Lower lobe of right lung (tissue), 2 donors: ENCODE measurements around the gene AMTN. TPM values are rescaled to one million over a fixed set of nuclear protein-coding genes. Genes with fewer than 3 reads are reported as not detected.
"Not testable (repeated sequence)": the region's sequence is repeated elsewhere in the genome, so short reads cannot be mapped to it uniquely, and the experiment has no call there.

Source experiments
- ATAC-seq, 2 donors: fragments of 200-7000 bp; cut with Tn5 transposase; one replicate each; pipeline ENCODE4 v1.9.1; 2020 to 2022; ENCODE audit warnings: mild to moderate bottlenecking in 2 of 2, moderate library complexity in 2 of 2
- DNase-seq: peaks from one replicate; pipeline ENCODE4 v3.0.0-alpha.2; 2020
- H3K27ac ChIP-seq: fragments of 200-600 bp; one replicate; pipeline ENCODE4 v1.8.0; 2022
- H3K27me3 ChIP-seq: fragments of 200-600 bp; one replicate; pipeline ENCODE4 v1.8.0; 2022; ENCODE audit warnings: low read depth
- H3K36me3 ChIP-seq: fragments of 200-600 bp; one replicate; pipeline ENCODE4 v1.8.0; 2022; ENCODE audit warnings: mild to moderate bottlenecking
- H3K4me1 ChIP-seq: fragments of 200-600 bp; one replicate; pipeline ENCODE4 v1.8.0; 2022
- H3K4me3 ChIP-seq: fragments of 200-600 bp; one replicate; pipeline ENCODE4 v1.8.0; 2022; ENCODE audit warnings: mild to moderate bottlenecking
- H3K9me3 ChIP-seq: fragments of 200-600 bp; one replicate; pipeline ENCODE4 v1.8.0; 2022
- intact Hi-C: fragments of 100-400 bp; cut with DNase I; formaldehyde crosslinking; loops from one replicate; pipeline ENCODE4 v1.11.0; 2022
- long read RNA-seq: library from polyadenylated mRNA; unstranded; transcript quantifications from one replicate; pipeline ENCODE4 v2.0.0, GENCODE V29; 2021
- total RNA-seq: library from RNA; stranded (reverse); fragmentation: NEBNext Ultra II Directional; extraction: Animal tissue kit (Norgen Biotek cat#: 25700); gene quantifications from one replicate; pipeline ENCODE4 v1.2.1, GENCODE V29; 2021
- TF ChIP-seq, protein P1 (sequence below): fragments of 200-600 bp; IDR thresholded peaks from one replicate; pipeline ENCODE4 v1.8.0; 2022; ENCODE audit warnings: antibody characterized with exemption, mild to moderate bottlenecking
- donor health status: DM: no; HTN: yes; CAD: no; lungs with severe emphysema.

The AMTN gene, protein sequence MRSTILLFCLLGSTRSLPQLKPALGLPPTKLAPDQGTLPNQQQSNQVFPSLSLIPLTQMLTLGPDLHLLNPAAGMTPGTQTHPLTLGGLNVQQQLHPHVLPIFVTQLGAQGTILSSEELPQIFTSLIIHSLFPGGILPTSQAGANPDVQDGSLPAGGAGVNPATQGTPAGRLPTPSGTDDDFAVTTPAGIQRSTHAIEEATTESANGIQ
- not detected for total RNA-seq
- long read RNA-seq: 0 reads

DNA sequence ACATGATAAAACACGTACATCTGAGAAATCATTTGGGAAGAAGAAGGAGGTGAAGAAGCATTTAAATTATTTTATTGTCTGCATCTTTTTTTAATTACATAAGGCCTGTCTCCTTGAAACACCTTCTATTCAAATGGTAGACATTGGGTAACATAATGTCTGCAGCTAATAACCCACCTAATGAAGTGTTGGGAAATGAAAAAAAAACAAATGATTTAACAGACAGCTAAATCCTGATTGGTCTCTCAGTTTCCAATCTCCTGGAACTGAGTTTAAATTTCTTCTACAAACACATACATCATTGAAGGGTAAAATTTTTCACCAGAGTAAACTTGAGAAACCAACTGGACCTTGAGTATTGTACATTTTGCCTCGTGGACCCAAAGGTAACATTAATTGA lies at the start of gene AMTN:
Gene AMTN, plus strand, starts transcription at position 301 of the 400 bp plus-strand sequence. CDS start 209 bp downstream, outside the sequence.
- Histone ChIP-seq H3K9me3 (no peaks in the 10 kb centered on the region), H3K27ac (no peak within 1 kb of the TSS), H3K4me1 (no peaks in the 10 kb centered on the region), H3K36me3 (no peaks in the 10 kb centered on the region), H3K4me3 (no peak within 1 kb of the TSS), H3K27me3 (no peaks in the 10 kb centered on the region)
- TF ChIP-seq, protein P1, sequence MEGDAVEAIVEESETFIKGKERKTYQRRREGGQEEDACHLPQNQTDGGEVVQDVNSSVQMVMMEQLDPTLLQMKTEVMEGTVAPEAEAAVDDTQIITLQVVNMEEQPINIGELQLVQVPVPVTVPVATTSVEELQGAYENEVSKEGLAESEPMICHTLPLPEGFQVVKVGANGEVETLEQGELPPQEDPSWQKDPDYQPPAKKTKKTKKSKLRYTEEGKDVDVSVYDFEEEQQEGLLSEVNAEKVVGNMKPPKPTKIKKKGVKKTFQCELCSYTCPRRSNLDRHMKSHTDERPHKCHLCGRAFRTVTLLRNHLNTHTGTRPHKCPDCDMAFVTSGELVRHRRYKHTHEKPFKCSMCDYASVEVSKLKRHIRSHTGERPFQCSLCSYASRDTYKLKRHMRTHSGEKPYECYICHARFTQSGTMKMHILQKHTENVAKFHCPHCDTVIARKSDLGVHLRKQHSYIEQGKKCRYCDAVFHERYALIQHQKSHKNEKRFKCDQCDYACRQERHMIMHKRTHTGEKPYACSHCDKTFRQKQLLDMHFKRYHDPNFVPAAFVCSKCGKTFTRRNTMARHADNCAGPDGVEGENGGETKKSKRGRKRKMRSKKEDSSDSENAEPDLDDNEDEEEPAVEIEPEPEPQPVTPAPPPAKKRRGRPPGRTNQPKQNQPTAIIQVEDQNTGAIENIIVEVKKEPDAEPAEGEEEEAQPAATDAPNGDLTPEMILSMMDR: no peak
- ATAC-seq (no peak), DNase-seq (no peak)
- intact Hi-C loops: no loop called here

DNA sequence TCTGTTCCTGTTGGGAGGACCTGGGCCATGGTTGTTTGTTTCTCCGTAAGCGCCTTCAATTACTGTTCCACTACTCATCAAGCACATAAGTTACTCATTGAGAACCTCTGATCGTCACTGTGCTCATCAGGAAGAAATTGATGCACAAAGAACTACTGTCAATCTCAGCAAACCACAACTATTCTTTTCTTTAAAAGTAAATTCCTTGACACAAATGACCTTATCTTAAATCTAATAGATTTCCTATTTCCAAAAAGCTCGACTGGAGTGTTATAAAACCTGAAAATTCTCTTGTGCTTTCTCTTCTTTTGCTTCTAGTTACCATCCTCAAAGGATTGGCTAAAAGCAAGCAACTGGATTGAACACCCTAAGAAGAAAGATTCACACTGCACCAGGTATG lies 46.5 kb upstream of the AMTN start, which contains the start of gene MUC7:
Gene MUC7, plus strand, starts transcription at position 301 of the 400 bp plus-strand sequence. CDS start 1,825 bp downstream, outside the sequence.
- ATAC-seq (no peak), DNase-seq (no peak)
- no peaks in the 10 kb centered on the region for H3K9me3 ChIP-seq
- no peak within 1 kb of the TSS for H3K27ac ChIP-seq
- no peaks in the 10 kb centered on the region for H3K27me3 ChIP-seq
- H3K4me1 ChIP-seq: no peaks in the 10 kb centered on the region
- intact Hi-C loops: no loop called here
- H3K36me3 ChIP-seq: no peaks in the 10 kb centered on the region
- H3K4me3 ChIP-seq: no peak within 1 kb of the TSS
- TF ChIP-seq, protein P1: no peak

DNA sequence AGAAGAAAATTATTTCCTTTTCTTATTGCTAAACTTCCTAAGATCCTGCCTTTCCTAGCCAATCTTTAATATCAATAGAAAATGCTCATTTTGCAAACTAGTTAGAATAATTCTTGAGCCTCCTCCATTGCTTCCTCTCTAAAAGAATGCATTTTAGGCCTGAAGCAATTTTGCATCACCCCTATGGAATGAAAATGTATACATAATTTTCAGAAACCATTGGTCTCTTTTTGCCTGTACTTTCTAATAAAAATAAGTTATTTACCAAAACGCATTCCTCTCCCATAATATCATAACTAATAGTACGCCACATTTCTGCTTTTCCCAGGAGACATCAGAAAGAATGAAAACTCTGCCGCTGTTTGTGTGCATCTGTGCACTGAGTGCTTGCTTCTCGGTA lies 44.7 kb upstream of the AMTN start:
- Histone ChIP-seq H3K36me3 (no peaks in the 10 kb centered on the region), H3K9me3 (no peaks in the 10 kb centered on the region), H3K27ac (no peak overlapping the region), H3K27me3 (no peaks in the 10 kb centered on the region), H3K4me3 (no peak overlapping the region), H3K4me1 (no peaks in the 10 kb centered on the region)
- TF ChIP-seq, protein P1: no peak
- intact Hi-C loops: no loop called here
- no peak for ATAC-seq
- no peak for DNase-seq

DNA sequence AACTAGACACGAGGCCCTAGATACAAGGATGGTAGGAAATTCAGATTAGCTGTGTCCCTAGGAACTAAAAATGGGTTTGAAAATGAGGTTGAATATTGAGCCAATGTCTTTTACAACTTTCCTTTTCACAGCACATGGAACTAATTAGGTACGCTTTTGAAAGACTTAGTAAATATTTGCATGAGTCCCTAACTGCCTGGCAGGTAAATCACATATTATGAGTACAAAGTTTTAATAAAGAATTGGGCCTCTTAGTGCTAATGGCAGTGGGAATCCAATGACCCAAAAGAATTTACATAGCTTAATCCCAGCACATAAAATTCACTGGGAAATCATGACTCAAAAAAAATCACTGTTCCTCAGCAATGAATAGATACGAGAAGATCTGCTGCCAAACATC lies 29.6 kb upstream of the AMTN start:
- intact Hi-C loops: no loop called here
- TF ChIP-seq, protein P1: no peak
- no peaks in the 10 kb centered on the region for H3K36me3 ChIP-seq
- DNase-seq: no peak
- no peaks in the 10 kb centered on the region for H3K9me3 ChIP-seq
- no peak for ATAC-seq
- H3K27me3 ChIP-seq: no peaks in the 10 kb centered on the region
- no peak overlapping the region for H3K27ac ChIP-seq
- no peak overlapping the region for H3K4me3 ChIP-seq
- H3K4me1 ChIP-seq: no peaks in the 10 kb centered on the region

DNA sequence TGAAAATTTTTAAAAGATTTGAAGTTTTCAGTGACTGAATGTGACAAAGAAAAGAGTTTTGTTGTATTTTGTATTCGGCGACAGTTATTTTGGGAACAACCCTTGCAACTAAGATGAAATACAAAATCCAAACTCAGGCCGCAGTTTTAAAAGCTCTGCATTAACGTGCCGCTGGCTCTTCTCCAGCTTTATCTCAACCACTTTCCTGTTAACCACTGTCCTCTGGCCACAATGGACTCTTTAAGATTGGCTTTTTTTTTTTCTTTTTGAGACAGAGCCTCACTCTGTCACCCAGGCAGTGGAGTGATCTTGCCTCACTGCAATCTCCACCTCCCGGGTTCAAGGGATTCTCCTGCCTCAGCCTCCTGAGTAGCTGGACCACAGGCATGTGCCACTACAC lies 22.1 kb upstream of the AMTN start:
- H3K36me3 ChIP-seq: no peaks in the 10 kb centered on the region
- DNase-seq: no peak
- TF ChIP-seq, protein P1: no peak
- H3K27me3 ChIP-seq: no peaks in the 10 kb centered on the region
- H3K4me3 ChIP-seq: no peak overlapping the region
- H3K4me1 ChIP-seq: no peaks in the 10 kb centered on the region
- intact Hi-C loops: no loop called here
- no peaks in the 10 kb centered on the region for H3K9me3 ChIP-seq
- ATAC-seq: no peak
- H3K27ac ChIP-seq: no peak overlapping the region

DNA sequence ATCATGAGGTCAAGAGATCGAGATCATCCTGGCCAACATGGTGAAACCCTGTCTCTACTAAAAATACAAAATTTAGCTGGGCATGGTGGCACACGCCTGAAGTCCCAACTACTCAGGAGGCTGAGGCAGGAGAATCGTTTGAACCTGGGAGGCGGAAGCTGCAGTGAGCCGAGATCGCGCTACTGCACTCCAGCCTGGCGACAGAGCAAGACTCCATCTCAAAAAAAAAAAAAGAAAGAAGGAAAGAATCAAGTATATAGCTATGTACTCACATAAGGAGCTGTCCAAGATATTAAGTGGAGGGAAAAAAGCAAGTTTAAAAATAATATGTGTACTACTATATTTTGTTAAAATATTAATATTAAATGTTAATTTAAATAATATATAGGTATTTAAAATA lies 16.5 kb upstream of the AMTN start:
- H3K9me3 ChIP-seq, H3K27me3 ChIP-seq: not testable (repeated sequence)

More for the DNA sequence above, 16.5 kb upstream of the AMTN start:
- DNase-seq, H3K4me3 ChIP-seq, H3K4me1 ChIP-seq, H3K36me3 ChIP-seq, ATAC-seq, H3K27ac ChIP-seq, intact Hi-C loops: not testable (repeated sequence)
